Measurements from ENCODE around the gene ZNF521.
"Not testable (repeated sequence)": the region's sequence is repeated elsewhere in the genome, so short reads cannot be mapped to it uniquely, and the experiment has no call there.

Gene ZNF521

DNA sequence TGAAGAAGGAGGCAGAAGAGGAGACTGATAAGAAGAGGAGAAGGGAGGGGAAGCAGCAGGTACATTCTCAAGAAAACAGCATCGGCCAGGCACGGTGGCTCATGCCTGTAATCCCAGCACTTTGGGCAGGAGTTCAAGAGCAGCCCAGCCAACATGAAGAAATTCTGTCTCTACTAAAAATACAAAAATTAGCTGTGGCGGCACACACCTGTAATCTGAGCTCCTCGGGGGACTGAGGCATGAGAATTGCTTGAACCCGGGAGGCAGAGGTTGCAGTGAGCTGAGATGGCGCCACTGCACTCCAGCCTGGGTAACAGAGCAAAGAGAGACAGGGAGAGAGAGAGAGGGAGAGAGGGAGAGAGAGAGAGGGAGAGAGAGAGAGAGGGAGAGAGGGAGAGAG is 318.8 kb downstream of the ZNF521 start:
- not testable (repeated sequence) for DNase-seq (ENCODE audit: low read depth in 2 of 2)

DNA sequence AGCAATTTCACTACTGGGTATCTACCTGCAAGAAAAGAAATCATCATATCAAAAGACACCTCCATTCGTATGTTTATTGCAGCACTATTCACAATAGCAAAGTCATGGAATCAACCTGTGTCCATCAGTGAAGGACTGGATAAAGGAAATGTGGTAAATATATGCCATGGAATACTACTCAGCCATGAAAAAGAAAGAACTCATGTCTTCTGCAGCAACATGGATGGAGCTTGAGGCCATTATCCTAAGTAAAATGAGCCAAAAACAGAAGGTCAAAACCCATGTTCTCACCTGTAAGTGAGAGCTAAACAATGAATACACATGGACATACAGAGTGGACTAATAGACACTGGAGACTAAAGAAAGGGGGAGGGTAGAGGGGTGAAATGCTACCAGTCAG is 322.2 kb downstream of the ZNF521 start:
- no peak for DNase-seq (ENCODE audit: low read depth in 2 of 2)

DNA sequence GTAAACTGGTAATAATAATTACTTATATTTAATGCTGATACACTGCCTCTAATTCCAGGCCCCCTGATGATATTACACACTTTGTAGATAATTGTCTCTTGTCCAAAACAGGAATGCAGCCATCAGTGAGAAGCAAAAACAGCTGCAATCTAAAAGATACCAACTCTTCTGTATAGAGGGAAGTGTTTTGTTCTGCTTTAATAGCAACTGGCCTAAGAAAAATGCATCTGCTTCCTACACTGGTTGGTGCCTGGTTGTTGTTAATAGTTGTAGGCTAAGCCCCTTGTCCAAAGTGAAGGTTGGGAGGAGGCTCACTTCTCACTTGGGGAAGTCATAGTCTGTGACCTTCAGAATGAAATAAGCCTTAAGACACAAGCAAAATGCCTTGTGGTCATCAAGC is 332.0 kb downstream of the ZNF521 start:
- no peak for DNase-seq (ENCODE audit: low read depth in 2 of 2)

DNA sequence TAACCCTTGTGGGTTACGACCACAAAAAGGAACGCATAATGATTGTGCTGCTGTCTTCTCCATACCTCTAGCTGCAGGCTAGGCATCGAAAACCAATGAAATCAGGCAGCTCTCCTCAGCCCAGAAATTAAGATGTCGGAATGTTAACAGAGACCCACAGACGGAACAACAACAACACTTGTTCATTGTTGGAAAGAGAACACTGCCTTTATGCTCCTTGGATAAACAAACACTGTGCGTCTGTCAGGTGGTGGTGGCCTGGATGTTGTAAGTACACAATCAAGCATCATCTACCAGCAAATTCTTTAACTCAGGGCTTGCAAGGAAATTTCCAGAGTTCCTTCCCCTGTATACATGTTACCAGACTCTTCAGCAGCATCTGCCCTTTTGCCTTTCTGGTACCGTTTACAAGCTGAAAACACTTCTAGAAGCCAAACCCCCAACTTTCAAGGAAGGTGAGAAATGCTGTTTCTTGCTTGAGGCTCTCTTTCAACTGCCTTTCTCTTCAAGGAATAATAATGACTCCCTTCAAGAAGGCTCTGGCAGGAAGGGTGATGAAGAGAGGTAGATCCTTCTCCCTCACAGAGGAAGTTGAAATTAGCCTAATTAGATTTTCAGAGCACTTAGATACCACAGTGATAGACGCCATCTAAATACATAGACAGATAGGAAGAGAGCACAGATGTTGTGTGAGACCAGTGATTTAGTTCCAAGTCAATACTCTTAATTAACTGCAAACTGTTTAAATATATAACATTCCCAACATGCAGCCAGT is 332.7 kb downstream of the ZNF521 start:
- DNase-seq (ENCODE audit: low read depth in 2 of 2) = no peak

DNA sequence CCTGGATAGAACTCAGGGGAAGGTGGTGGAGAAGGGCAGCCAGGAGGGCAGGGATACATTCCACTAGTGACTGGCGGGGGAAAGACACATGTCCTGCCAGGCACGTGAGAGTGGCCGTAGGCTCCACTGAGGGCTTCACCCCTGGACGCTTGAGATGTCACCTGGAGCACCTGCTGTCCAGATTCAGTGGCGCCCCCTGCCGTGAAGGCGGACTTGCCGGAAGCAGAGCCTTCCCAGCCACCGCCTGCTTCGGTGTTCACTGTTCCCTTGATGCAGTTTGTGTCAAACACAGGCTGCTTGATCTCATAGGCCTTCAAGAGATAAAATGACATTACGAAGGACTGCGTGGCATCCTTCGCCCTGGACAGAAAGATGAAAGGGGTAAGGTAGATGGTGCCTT is 335.3 kb downstream of the ZNF521 start:
- no peak for DNase-seq (ENCODE audit: low read depth in 2 of 2)

DNA sequence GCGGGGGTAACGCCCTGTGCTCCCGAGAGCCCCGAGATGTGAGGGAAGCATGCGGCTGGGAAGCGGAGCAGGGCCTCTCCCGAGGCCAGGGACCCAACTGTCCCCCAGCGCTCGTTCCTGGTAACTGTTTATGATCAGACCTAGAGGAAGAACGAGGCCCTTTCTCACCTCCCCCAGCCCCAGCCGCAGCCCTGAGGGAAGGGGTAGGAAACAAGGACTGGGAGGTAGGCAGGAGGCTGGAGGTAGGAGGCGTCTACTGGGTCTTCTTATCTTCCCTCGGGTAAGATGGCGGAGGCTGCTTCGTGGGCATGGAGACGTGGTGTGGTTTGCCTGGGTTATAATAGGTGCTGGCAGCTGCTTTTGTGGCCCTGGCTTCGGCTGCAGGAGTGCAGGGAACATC is 335.8 kb downstream of the ZNF521 start:
- no peak for DNase-seq (ENCODE audit: low read depth in 2 of 2)

Data from stimulated activated CD8-positive, alpha-beta memory T cell treated with anti-CD3 and anti-CD28 coated beads, Interleukin-2, amount 100 ng/mL, for 1 hour (primary cell).